DMS53 treated with DMSO at 0.1 percent for 48 hours (cell line): ENCODE measurements around the gene NEURL1.
"Not testable (repeated sequence)": the region's sequence is repeated elsewhere in the genome, so short reads cannot be mapped to it uniquely, and the experiment has no call there.

Experiments
- DNase-seq: peaks from one replicate; lab custom pipeline; 2025; ENCODE audit not compliant: unreplicated experiment; lab: John Stamatoyannopoulos, UW

Gene NEURL1

DNA sequence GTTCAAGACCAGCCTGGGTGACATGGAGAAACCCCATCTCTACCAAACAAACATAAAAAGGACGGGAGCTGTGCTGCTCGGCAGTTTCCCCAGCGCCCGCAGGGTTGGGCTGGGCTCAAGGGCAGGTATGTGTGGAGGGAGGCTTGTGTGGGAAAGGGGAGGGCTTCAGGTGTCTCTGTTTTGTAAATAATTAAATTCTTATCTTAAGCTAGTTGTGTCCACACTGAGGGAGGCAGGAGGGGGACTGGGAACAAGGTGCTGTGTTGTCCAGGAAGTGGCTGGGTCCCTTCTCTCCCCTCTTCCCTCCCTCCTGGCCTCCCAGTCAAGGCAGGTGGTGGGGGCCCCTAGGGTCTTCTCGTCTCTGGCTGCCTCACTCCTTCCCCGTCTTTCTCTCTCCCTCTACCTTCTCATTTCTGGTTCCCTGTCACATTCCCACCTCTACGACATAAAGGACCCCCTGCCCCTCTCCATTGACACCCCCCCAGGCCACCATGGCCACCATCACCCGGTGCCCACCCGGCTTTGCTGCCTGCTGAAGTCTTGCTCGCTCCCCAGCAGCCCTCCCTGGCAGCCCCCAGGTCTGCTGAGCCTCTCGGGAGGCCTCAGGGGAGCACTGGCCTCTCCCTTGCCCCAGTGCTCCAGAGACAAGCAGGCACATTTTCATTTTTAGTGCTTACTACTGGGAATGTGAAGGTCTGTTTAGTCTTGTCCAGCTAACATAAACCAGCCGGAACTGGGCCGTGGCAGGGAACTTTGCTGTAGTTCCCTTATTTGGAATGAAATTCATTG is 19.3 kb downstream of the NEURL1 start:
- no peak for DNase-seq

DNA sequence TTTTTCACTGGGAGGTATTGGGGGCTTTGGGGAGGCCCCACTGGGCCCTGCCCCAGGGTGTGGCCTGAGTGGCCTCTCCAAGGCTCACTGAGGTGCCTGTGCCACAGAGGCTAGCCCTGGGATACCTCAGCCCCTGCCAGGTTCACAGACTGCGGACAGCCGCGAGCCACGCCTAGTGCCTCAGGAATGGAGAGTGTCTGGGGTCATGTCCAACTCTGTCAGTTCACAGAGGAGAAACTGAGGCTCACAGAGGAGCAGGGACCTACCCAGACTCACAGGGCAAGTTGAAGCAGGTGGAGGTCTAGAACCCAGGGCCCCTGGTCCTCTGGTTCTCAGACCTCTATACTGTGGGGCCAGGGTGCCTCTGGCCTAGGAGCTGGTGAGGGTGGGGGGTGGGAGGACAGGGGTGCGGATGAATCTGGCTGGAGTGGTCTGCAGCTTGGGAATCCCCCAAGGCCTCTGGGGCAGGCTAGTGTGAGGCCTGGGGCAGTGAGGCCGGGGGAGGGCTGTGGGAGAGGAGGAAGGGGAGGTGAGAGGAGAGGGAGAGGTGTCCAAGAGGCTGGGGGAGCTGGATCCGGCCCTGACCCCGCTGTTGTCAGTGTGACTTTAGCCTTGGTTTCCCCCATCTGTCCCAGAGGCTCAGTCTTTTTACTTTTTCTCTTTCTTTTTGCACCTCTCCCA is 20.0 kb downstream of the NEURL1 start:
- no peak for DNase-seq

DNA sequence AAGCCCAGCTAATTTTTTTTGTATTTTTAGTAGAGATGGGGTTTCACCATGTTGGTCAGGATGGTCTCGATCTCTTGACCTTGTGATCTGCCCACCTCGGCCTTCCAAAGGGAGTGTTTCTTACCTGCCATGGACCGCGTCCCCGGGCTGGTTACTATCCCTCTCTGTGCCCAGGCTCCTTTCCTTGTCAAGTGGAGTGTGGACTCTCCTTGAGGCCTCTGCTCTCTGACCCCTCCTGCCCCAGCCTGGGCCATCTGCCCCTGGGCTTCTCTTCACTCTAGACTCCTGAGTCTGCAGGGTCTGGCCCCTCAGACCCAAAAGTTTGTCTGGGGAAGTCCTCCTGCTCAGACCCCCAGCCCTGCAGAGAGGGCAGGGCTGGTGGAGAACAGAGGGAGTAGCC is 20.7 kb downstream of the NEURL1 start:
- DNase-seq = no peak

DNA sequence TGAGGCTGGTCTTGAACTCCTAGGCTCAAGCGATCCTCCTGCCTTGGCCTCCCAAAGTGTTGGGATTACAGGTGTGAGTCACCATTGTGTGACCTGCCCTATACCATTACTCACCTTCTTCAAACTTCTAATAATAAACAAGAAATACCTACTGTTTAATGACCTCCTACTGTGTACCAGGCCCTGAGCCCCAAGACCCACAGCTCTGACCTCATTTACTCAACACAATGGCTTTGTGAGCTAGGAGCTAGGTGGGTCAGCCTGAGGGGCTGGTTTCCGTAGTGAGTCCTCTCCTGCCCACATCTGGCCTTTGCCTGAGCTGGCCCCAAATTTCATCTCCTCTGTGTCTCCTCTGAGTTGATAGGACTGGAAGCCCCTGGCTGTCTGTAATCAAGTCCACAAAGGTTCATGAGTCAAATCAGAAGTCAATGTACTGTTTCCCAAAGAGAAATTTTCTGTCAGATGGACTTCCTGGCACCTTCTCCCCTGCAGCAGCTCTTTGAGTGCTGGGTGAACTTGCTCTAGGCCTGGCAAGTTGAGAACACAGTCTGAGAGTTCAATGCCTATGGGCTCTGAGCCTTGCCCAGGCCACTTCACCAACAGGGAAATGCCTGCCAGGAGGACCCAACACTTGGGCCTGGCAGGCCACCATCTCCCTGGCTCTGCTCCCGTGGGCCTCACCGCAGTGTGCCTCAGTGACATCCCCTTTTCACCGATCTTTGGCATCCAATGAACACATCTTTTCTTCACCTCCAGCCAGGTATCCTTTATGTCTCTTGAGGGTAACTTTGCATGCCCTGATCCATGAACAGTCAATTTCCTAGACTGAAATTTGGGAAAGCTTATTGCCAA is 24.0 kb downstream of the NEURL1 start:
- no peak for DNase-seq

GRCh38 chr10:103519798-103520197 is 26.3 kb downstream of the NEURL1 start:
- DNase-seq = no peak

- not testable (repeated sequence) for DNase-seq
Observed at GRCh38 chr10:103522006-103522405, 28.5 kb downstream of the NEURL1 start.

DNA sequence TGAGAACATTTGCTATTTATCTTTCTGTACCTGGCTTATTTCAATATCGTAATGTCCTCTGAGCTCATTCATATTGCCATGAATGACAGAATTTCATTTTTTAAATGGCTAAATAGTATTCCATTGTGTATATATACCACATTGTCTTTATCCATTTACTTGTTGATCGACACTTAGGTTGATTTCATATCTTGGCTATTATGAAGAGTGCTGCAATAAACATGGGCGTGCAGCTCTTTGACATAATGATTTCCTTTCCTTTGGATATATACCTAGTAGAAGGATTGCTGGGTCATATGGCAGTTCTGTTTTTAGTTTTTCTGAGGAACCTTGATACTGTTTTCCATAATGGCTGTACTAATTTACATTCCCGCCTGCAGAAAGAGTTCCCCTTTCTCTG is 30.2 kb downstream of the NEURL1 start:
- no peak for DNase-seq

DNA sequence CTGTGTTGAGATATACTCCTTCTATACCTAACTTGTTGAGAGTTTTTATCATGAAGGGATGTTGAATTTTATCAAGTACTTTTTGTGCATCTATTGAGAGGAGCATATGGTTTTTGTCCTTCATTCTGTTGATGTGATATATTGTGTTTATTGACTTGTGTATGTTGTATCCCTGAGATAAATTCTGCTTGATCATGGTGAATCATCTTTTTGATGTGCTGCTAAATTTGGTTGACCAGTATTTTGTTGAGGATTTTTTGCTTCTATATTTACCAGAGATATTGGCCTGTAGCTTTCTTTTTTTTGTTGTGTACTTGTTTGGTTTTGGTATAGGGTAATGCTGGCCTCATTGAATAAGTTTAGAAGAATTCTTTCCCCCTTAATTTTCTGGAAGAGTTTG is 32.4 kb downstream of the NEURL1 start:
- no peak for DNase-seq

DNA sequence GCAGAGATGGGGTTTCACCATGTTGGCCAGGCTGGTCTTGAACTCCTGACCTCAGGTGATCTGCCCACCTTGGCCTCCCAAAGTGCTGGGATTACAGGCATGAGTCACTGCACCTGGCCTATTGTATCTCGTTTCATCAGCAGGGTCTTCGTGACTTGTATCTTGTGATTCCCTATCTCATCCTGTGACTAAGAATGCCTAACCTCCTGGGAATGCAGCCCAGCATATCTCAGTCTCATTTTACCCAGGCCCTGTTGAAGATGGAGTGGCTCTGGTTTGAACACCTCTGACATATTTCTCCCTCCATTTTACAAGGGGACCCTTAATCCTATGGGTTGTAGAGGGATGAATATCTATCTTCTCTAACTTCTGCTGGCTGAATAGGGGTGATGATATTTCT is 34.0 kb downstream of the NEURL1 start:
- not testable (repeated sequence) for DNase-seq

DNA sequence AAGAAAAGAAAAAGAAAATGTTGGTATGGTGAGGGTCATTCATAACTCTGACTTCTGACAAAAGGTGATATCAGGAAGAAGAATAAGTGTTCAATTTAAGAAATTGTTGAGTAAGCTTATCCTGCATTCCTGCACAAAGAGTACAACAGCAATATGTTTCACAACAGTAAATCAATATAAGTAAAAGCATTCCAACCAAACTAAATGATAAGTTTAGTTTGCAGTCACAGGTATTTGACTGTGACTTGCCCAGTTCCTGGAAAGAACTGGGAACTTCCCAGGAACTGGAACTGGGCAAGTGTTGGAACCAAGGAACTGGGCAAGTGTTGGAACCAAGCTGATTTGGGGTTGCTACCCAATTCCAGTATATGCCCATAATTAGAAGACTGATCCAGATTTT is 35.0 kb downstream of the NEURL1 start:
- DNase-seq = no peak

- no peak for DNase-seq
Observed at GRCh38 chr10:103529539-103529938, 36.0 kb downstream of the NEURL1 start.

GRCh38 chr10:103533827-103534226 is 40.3 kb downstream of the NEURL1 start:
- no peak for DNase-seq

DNA sequence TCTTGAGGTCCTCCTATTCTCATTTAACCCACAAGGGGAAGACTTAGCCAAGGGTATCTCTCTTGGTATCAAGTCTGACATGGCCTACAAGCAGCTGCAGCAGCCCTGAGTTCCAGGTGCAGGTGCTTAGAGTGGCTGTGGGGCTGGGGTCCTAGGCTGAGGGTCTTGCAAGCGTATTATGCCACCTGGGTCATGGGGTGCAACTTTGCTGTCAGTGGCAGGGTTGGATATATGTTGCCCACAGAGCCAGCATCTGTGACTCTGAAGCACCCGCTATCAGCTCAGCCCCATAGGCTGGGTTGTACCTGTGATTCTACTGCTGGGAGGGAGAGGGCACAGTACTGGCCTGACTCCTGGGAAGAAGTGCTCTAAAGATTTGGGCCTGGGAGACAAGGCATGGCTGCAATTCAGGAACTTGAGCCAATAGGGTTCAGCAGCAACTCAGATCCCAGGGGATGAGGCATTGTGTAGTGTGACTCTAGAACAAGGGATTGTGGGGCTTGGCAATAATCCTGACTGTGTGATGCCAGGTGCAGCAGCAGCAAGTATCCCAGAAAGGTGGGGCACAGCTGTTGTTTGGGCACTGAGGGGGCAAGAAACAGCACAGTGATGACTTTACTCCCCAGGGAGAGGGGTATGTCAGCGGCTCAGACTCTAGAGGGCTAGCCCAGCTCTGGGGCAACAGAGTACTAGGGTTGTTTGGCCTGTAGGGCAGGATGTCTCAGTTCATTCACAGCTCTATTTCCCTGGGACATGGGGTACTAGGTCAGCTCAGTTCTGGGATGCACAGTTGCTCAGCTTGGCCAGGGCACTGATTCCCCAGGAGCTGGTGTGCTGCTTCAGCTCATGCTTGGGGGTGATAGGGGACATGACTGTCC is 41.4 kb downstream of the NEURL1 start:
- no peak for DNase-seq

DNA sequence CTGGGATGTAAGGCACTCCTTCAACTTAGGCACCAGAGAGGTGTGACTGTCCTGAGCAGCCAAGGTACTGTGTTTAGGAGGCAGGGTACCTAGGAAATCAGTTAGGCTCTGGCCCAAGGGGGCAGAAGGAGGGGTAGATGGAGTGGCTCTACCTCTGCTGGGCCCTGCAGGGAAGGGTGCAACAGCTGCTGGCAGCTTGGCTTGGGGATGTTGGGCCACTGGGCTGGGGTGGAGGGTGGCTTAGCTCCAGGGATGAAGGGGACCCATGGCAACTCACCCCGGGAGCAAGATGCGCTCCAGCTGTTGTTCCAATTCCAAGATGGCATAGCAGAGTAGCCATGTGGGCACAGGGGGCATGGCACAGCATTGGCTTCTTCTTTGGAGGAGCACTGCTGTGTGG is 42.1 kb downstream of the NEURL1 start:
- no peak for DNase-seq

DNA sequence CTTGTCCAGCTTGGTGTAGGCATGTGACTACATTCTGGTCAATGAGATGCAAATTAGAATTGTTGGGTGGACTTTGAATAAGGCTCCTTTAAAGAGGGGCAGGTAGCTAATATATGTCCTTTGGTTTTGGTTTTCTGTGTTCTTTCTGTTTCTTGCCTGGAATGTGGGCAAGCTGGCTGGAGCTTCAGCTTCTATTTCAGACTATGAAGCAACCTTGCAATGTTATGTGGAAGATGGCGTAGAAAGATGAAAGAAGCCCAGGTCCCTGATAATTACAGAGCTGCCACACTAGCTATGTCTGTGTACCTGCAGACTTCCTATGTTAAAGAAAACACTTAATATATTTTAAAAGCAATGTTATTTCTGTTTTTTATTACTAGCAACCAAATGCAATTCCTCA is 46.2 kb downstream of the NEURL1 start:
- DNase-seq = no peak

DNA sequence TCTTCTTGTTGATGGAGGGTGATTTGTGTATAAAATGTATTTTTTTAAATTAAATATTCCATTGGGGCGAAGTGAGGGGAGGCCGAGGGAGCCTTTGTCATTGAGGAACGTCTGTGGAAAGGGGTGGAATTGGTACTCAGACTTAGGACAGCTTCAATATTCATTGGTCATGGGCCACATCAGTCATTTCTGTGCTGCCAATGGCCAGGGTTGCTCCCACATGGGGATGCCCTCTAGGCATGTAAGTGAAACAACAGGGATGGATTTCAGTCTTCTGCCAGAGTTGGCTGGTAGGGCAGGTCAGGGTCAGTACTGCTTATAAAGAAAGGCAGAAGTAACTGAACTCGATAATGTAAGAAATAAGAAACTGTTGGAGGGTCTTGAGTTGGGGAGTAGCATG is 47.2 kb downstream of the NEURL1 start:
- no peak for DNase-seq

GRCh38 chr10:103541616-103542015 is 48.1 kb downstream of the NEURL1 start:
- no peak for DNase-seq

- DNase-seq = peak; percentile 83
Observed at GRCh38 chr10:103542764-103543616, 49.5 kb downstream of the NEURL1 start.

DNA sequence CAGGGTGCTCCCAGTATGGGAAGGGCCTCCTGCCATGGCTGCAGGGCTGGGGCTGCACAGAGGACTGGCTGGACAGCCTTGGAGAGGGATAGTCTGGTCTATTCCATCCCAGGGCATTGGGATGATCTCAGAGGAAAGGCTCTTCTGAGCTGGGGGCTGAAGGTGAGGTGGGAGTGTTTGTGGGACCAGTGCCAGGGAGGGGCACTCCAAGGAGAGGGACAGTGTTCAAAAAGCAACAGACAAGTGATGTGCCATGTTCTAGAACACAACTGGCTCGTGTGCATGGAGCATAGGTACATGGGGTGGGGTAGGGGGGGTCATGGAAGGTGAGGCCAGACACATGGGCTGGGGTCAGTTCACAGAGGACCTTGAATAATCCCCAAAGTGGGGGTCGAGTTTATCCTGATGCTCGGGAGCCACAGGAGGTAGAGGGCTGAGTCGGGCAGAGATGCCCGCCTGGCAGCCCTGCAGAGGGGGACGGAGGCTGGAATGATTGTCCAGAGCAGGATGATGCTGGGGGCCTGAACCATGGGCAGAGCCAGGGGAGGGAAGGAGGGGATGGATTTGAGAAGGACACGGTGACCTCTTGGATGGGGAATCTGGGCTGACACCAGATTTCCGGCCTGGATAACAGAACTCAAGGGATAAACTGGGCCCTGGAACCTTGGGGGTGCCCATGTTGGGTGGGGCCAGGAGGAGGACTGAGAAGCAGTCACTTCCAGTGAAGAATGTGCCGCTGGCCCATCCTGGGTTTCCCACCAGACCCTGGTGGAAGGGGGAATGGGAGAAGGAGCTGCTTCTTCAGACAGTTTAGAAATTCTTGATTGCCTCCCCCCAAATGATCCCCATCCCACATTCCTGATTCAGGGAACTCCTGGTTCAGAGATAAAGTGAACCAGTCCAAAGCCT is 50.4 kb downstream of the NEURL1 start:
- no peak for DNase-seq
